Glutamatergic neuron (in vitro differentiated cells): ENCODE results near the gene SHF. TPM values are rescaled to one million over a fixed set of nuclear protein-coding genes. Genes with fewer than 3 reads are reported as not detected.

ENCODE experiments used
- DNase-seq: peaks from one replicate; pipeline ENCODE4 v3.0.0; 2022
- H3K27ac Mint-ChIP-seq: one replicate; pipeline ENCODE4 v1.8.0; 2020; ENCODE audit warnings: mild to moderate bottlenecking, mixed read lengths, inconsistent platforms; ENCODE audit not compliant: unreplicated experiment
- H3K27me3 Mint-ChIP-seq: one replicate; pipeline ENCODE4 v1.8.0; 2020; ENCODE audit warnings: mild to moderate bottlenecking, moderate library complexity, mixed read lengths, inconsistent platforms; ENCODE audit not compliant: unreplicated experiment
- H3K36me3 Mint-ChIP-seq: one replicate; pipeline ENCODE4 v1.8.0; 2020; ENCODE audit warnings: mild to moderate bottlenecking, mixed read lengths, inconsistent platforms; ENCODE audit not compliant: unreplicated experiment
- H3K4me1 Mint-ChIP-seq: one replicate; pipeline ENCODE4 v1.8.0; 2020; ENCODE audit warnings: mild to moderate bottlenecking, low read depth, mixed read lengths, inconsistent platforms; ENCODE audit not compliant: unreplicated experiment
- H3K4me3 Mint-ChIP-seq: one replicate; pipeline ENCODE4 v1.8.0; 2020; ENCODE audit warnings: mild to moderate bottlenecking, mixed read lengths, inconsistent platforms; ENCODE audit not compliant: unreplicated experiment
- H3K9me3 Mint-ChIP-seq: one replicate; pipeline ENCODE4 v1.8.0; 2020; ENCODE audit warnings: mild to moderate bottlenecking, moderate library complexity, mixed read lengths, inconsistent platforms; ENCODE audit not compliant: unreplicated experiment
- total RNA-seq: library from RNA; stranded (reverse); fragmentation: NEBNext Ultra II Directional; extraction: Animal tissue kit (Norgen Biotek cat#: 25700); gene quantifications from one replicate; pipeline ENCODE4 v1.2.1, GENCODE V29; 2021; ENCODE audit not compliant: unreplicated experiment
- TF ChIP-seq, protein P1 (sequence below): fragments of 200-600 bp; sonication (generic); IDR thresholded peaks from one replicate; pipeline ENCODE4 v1.5.0; 2021; ENCODE audit not compliant: partially characterized antibody, unreplicated experiment

The SHF gene
- total RNA-seq, 1 donor from 2014 or later: 309 TPM

GRCh38 chr15:45182996-45183395 lies 4.8 kb downstream of the SHF start:
- Mint-ChIP-seq H3K36me3 (peaks cover 20% of the 10 kb centered on the region), H3K27me3 (peaks cover 39% of the 10 kb centered on the region), H3K4me1 (peaks cover 46% of the 10 kb centered on the region), H3K9me3 (peaks cover 36% of the 10 kb centered on the region), H3K27ac (peak overlapping the region; percentile 95), H3K4me3 (peak overlapping the region; percentile 100)
- TF ChIP-seq, protein P1, sequence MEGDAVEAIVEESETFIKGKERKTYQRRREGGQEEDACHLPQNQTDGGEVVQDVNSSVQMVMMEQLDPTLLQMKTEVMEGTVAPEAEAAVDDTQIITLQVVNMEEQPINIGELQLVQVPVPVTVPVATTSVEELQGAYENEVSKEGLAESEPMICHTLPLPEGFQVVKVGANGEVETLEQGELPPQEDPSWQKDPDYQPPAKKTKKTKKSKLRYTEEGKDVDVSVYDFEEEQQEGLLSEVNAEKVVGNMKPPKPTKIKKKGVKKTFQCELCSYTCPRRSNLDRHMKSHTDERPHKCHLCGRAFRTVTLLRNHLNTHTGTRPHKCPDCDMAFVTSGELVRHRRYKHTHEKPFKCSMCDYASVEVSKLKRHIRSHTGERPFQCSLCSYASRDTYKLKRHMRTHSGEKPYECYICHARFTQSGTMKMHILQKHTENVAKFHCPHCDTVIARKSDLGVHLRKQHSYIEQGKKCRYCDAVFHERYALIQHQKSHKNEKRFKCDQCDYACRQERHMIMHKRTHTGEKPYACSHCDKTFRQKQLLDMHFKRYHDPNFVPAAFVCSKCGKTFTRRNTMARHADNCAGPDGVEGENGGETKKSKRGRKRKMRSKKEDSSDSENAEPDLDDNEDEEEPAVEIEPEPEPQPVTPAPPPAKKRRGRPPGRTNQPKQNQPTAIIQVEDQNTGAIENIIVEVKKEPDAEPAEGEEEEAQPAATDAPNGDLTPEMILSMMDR: no peak
- DNase-seq: no peak

DNA sequence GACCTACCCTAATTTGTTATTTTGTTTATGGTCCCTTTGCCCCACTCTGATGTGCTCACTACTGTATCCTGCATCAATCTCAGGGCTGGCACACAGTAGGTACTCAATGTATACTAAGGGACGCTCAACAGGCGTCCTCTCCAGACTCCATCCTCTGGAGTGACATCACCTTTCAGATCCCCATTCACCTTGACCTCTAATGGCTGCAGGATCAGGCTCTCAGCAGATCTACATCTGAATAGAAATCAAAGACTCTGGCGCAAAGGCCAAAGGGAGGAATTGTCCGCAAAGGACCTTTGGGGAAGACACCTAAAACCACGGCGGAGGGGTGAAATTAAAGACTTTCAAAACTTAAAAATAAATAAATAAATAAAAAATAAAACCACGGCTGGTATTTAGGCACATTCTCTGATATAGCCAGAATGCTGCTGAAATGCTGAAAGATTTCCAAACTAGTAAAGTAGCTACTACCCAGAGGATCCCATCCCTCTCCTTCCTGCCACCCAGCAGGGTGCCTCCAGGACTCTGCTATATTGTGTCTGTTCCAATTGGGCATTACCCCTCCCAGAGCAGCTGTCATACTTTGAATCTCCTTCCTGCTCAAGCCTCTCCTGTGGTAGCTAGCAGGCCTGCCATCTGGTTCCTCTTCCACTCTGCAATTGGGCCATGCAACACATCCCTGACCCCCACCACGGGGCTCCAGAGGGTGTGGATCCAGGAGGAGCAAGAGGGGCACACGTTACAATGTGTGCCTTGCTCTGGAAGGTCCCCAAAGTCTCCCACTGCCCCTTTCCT lies 6.1 kb downstream of the SHF start:
- TF ChIP-seq, protein P1: no peak
- H3K27me3 Mint-ChIP-seq: peaks cover 39% of the 10 kb centered on the region
- H3K4me3 Mint-ChIP-seq: peak overlapping the region; percentile 100
- H3K36me3 Mint-ChIP-seq: peaks cover 31% of the 10 kb centered on the region
- peaks cover 31% of the 10 kb centered on the region for H3K9me3 Mint-ChIP-seq
- peaks cover 57% of the 10 kb centered on the region for H3K4me1 Mint-ChIP-seq
- peak overlapping the region; percentile 95 for H3K27ac Mint-ChIP-seq
- DNase-seq: peak; percentile 51

- TF ChIP-seq, protein P1: no peak
- Mint-ChIP-seq H3K27me3 (peaks cover 32% of the 10 kb centered on the region), H3K4me3 (peak overlapping the region; percentile 100), H3K4me1 (peaks cover 64% of the 10 kb centered on the region), H3K36me3 (peaks cover 34% of the 10 kb centered on the region), H3K27ac (peak overlapping the region; percentile 85), H3K9me3 (peaks cover 30% of the 10 kb centered on the region)
- no peak for DNase-seq
These were observed 6.9 kb downstream of the SHF start for GRCh38 chr15:45180648-45181436.

DNA sequence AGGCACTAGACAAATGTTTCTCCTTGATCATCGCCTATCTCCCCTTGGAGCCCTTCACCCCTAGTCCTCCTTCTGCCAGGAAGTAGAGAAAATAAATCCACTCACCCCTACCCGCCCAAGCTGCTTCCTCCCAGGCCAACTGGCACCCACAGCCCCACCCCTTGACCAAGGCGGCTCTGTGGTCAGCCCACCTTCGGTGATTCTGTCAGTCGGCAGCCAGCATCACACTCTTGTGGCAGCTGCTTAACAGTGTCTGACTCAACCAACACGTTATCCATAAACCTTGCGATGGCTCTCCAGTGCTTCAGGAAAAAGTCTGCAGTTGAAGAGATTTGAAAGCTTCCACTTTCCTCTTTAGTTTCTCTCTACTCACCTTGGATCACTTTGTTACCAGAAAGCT lies 7.6 kb downstream of the SHF start:
- no peak for DNase-seq
- peaks cover 29% of the 10 kb centered on the region for H3K27me3 Mint-ChIP-seq
- H3K36me3 Mint-ChIP-seq: peaks cover 33% of the 10 kb centered on the region
- TF ChIP-seq, protein P1: no peak
- peaks cover 64% of the 10 kb centered on the region for H3K4me1 Mint-ChIP-seq
- peak overlapping the region; percentile 85 for H3K27ac Mint-ChIP-seq
- peak overlapping the region; percentile 81 for H3K4me3 Mint-ChIP-seq
- peaks cover 32% of the 10 kb centered on the region for H3K9me3 Mint-ChIP-seq
